GM23338 (cell line): ENCODE measurements around the gene OBSL1.

ENCODE experiments used
- CREB1 ChIP-seq: fragments of 250-450 bp; sonication (Bioruptor Pico); IDR thresholded peaks from 2 replicates; pipeline ENCODE4 v1.5.0; 2020; ENCODE audit warnings: low read depth, mild to moderate bottlenecking, moderate library complexity
- CTCF ChIP-seq, 2 experiments: fragments of 200-600 bp in 1 of 2; sonication (generic) in 1 of 2; conservative IDR thresholded peaks; 2 replicates each; pipeline versions ENCODE4 v1.5.1 to v1.6.1; 2016 to 2017; ENCODE audit warnings: antibody characterized with exemption in 2 of 2, low read depth in 2 of 2, mild to moderate bottlenecking in 2 of 2, moderate library complexity in 1 of 2
- EZH2 ChIP-seq: fragments of 200-600 bp; sonication (generic); IDR thresholded peaks from one replicate; pipeline ENCODE4 v1.8.0; 2017; ENCODE audit warnings: antibody characterized with exemption, mild to moderate bottlenecking, low read depth; ENCODE audit not compliant: unreplicated experiment
- EZH2phosphoT487 ChIP-seq: fragments of 200-600 bp; sonication (generic); IDR thresholded peaks from one replicate; pipeline ENCODE4 v1.8.1; 2018; ENCODE audit warnings: antibody characterized with exemption; ENCODE audit not compliant: unreplicated experiment
- JUNB ChIP-seq: IDR thresholded peaks from one replicate; pipeline ENCODE4 v1.6.1; 2016; ENCODE audit warnings: antibody characterized with exemption; ENCODE audit not compliant: unreplicated experiment
- NANOG ChIP-seq: IDR thresholded peaks from 2 replicates; pipeline ENCODE4 v1.6.1; 2016; ENCODE audit warnings: antibody characterized with exemption, borderline replicate concordance
- POLR2AphosphoS5 ChIP-seq: IDR thresholded peaks from 2 replicates; pipeline ENCODE4 v1.6.1; 2016; ENCODE audit warnings: antibody characterized with exemption, low read depth
- STAT1 ChIP-seq: IDR thresholded peaks from one replicate; pipeline ENCODE4 v1.6.1; 2016; ENCODE audit warnings: antibody characterized with exemption; ENCODE audit not compliant: unreplicated experiment
- ZNF114 ChIP-seq: fragments of 250-450 bp; sonication (Bioruptor Pico); IDR thresholded peaks from 2 replicates; pipeline ENCODE4 v1.5.0; 2020; ENCODE audit warnings: mild to moderate bottlenecking, moderate library complexity
- ZNF462 ChIP-seq: fragments of 250-450 bp; sonication (Bioruptor Pico); IDR thresholded peaks from 2 replicates; pipeline ENCODE4 v1.5.0; 2020; ENCODE audit warnings: mild to moderate bottlenecking, moderate library complexity
- TF ChIP-seq, protein P1 (sequence below): IDR thresholded peaks from 2 replicates; pipeline ENCODE4 v1.6.1; 2016; ENCODE audit warnings: antibody characterized with exemption
- TF ChIP-seq, protein P2 (sequence below): IDR thresholded peaks from one replicate; pipeline ENCODE4 v1.6.1; 2018; ENCODE audit warnings: antibody characterized with exemption; ENCODE audit not compliant: unreplicated experiment

- TF ChIP-seq EZH2 = no peak
- no peak for TF ChIP-seq EZH2phosphoT487
- TF ChIP-seq CTCF (conservative IDR thresholded peaks at IDR 0.05; ENCODE audit: low read depth in 2 of 2) = no peak
- no peak for TF ChIP-seq POLR2AphosphoS5
- TF ChIP-seq CREB1 (CRISPR knock-in tag) = no peak
- TF ChIP-seq ZNF114 (CRISPR knock-in tag) = no peak
- TF ChIP-seq ZNF462 (CRISPR knock-in tag) = no peak
- TF ChIP-seq, protein P1, sequence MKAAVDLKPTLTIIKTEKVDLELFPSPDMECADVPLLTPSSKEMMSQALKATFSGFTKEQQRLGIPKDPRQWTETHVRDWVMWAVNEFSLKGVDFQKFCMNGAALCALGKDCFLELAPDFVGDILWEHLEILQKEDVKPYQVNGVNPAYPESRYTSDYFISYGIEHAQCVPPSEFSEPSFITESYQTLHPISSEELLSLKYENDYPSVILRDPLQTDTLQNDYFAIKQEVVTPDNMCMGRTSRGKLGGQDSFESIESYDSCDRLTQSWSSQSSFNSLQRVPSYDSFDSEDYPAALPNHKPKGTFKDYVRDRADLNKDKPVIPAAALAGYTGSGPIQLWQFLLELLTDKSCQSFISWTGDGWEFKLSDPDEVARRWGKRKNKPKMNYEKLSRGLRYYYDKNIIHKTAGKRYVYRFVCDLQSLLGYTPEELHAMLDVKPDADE = no peak
- TF ChIP-seq JUNB = no peak
- TF ChIP-seq, protein P2, sequence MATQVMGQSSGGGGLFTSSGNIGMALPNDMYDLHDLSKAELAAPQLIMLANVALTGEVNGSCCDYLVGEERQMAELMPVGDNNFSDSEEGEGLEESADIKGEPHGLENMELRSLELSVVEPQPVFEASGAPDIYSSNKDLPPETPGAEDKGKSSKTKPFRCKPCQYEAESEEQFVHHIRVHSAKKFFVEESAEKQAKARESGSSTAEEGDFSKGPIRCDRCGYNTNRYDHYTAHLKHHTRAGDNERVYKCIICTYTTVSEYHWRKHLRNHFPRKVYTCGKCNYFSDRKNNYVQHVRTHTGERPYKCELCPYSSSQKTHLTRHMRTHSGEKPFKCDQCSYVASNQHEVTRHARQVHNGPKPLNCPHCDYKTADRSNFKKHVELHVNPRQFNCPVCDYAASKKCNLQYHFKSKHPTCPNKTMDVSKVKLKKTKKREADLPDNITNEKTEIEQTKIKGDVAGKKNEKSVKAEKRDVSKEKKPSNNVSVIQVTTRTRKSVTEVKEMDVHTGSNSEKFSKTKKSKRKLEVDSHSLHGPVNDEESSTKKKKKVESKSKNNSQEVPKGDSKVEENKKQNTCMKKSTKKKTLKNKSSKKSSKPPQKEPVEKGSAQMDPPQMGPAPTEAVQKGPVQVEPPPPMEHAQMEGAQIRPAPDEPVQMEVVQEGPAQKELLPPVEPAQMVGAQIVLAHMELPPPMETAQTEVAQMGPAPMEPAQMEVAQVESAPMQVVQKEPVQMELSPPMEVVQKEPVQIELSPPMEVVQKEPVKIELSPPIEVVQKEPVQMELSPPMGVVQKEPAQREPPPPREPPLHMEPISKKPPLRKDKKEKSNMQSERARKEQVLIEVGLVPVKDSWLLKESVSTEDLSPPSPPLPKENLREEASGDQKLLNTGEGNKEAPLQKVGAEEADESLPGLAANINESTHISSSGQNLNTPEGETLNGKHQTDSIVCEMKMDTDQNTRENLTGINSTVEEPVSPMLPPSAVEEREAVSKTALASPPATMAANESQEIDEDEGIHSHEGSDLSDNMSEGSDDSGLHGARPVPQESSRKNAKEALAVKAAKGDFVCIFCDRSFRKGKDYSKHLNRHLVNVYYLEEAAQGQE = no peak
- no peak for TF ChIP-seq NANOG
- no peak for TF ChIP-seq STAT1
Measured at GRCh38 chr2:219609149-219609750, 37.9 kb upstream of the OBSL1 start.
